Caco-2 (cell line): ENCODE measurements around the gene PCBP1. TPM values are rescaled to one million over a fixed set of nuclear protein-coding genes. Genes with fewer than 3 reads are reported as not detected.

ENCODE experiments used
- BruUV-seq: library from RNA; stranded (reverse); fragments of 400-500 nt; replicated peaks from 2 replicates; lab custom pipeline; 2021; lab: Mats Ljungman, UMichigan
- CTCF ChIA-PET: fragments of 300-600 bp; sonication (Branson Sonifier 250); formaldehyde crosslinking; loops from one replicate; lab custom pipeline; 2022; ENCODE audit warnings: antibody characterized with exemption; lab: Charles Lee
- POLR2A ChIA-PET: fragments of 300-600 bp; sonication (Branson Sonifier 250); formaldehyde crosslinking; loops from one replicate; lab custom pipeline; 2022; ENCODE audit warnings: antibody characterized with exemption; lab: Charles Lee
- DNase-seq, 2 experiments: peaks; one replicate each; pipeline versions ENCODE4 v3.0.0 to v3.0.0-alpha.2; 2020 to 2022
- H3K27me3 ChIP-seq: replicated peaks from 2 replicates; pipeline ENCODE4 v1.6.0; 2011; ENCODE audit warnings: low read length; ENCODE audit not compliant: control insufficient read depth, insufficient read depth
- H3K36me3 ChIP-seq: 2 replicates; pipeline ENCODE4 v1.5.1; 2011; ENCODE audit warnings: low read length; ENCODE audit not compliant: control insufficient read depth, insufficient read depth
- H3K4me1 ChIP-seq: fragments of 250-450 bp; sonication (Bioruptor Pico); 2 replicates; pipeline ENCODE4 v1.5.1; 2020; ENCODE audit warnings: mild to moderate bottlenecking
- H3K4me3 ChIP-seq: 2 replicates; pipeline ENCODE4 v1.5.1; 2011; ENCODE audit warnings: low read depth, mild to moderate bottlenecking, control low read depth, low read length
- H3K9me3 ChIP-seq: fragments of 250-450 bp; sonication (Bioruptor Pico); 2 replicates; pipeline ENCODE4 v1.5.1; 2020; ENCODE audit warnings: mild to moderate bottlenecking, moderate library complexity
- H3K27ac Mint-ChIP-seq: one replicate; pipeline ENCODE4 v1.8.0; 2022; ENCODE audit warnings: mixed read lengths; ENCODE audit not compliant: unreplicated experiment
- H3K27me3 Mint-ChIP-seq: one replicate; pipeline ENCODE4 v1.8.0; 2022; ENCODE audit warnings: mixed read lengths; ENCODE audit not compliant: insufficient read depth, unreplicated experiment
- H3K36me3 Mint-ChIP-seq: one replicate; pipeline ENCODE4 v1.8.0; 2022; ENCODE audit warnings: mild to moderate bottlenecking, mixed read lengths; ENCODE audit not compliant: insufficient read depth, unreplicated experiment
- H3K4me1 Mint-ChIP-seq: one replicate; pipeline ENCODE4 v1.8.0; 2022; ENCODE audit warnings: low read depth, mixed read lengths; ENCODE audit not compliant: unreplicated experiment
- H3K4me3 Mint-ChIP-seq: one replicate; pipeline ENCODE4 v1.8.0; 2022; ENCODE audit warnings: mild to moderate bottlenecking, moderate library complexity, mixed read lengths; ENCODE audit not compliant: unreplicated experiment
- H3K9me3 Mint-ChIP-seq: one replicate; pipeline ENCODE4 v1.8.0; 2022; ENCODE audit warnings: mixed read lengths; ENCODE audit not compliant: unreplicated experiment
- CTCF ChIP-seq, 2 experiments: fragments of 200-600 bp in 1 of 2; IDR thresholded peaks; 1 replicate in 1 of 2; 2 replicates in 1 of 2; pipeline versions ENCODE4 v1.5.1 to v1.8.0; 2011 to 2022; ENCODE audit warnings: antibody characterized with exemption in 1 of 2, control low read depth in 1 of 2, inconsistent platforms in 1 of 2, low read depth in 1 of 2, low read length in 1 of 2, mild to moderate bottlenecking in 1 of 2, moderate library complexity in 1 of 2; ENCODE audit not compliant: insufficient read depth in 1 of 2, severe bottlenecking in 1 of 2, unreplicated experiment in 1 of 2
- intact Hi-C: fragments of 100-400 bp; cut with micrococcal nuclease; formaldehyde crosslinking; loops from one replicate; pipeline ENCODE4 v1.10.0; 2022; ENCODE audit not compliant: unreplicated experiment
- total RNA-seq: library from RNA; stranded (reverse); gene quantifications from 2 replicates; pipeline ENCODE4 v1.2.3, GENCODE V29; 2022

The PCBP1 gene
- total RNA-seq, 1 experiment from 2014 or later = 319 TPM

- ChIA-PET CTCF (no interaction called here), POLR2A (no interaction called here)
- Histone ChIP-seq H3K36me3 (peaks cover 10% of the 10 kb centered on the region), H3K27me3 (no peaks in the 10 kb centered on the region), H3K4me3 (no peak overlapping the region), H3K9me3 (no peaks in the 10 kb centered on the region), H3K4me1 (no peaks in the 10 kb centered on the region)
- BruUV-seq = no TSS peak
- Mint-ChIP-seq H3K9me3 (no peaks in the 10 kb centered on the region), H3K4me3 (no peak overlapping the region), H3K4me1 (no peaks in the 10 kb centered on the region), H3K27ac (no peak overlapping the region), H3K27me3 (no peaks in the 10 kb centered on the region), H3K36me3 (peaks cover 79% of the 10 kb centered on the region)
- DNase-seq = no peak
- intact Hi-C loops = no loop called here
- no peak for TF ChIP-seq CTCF (IDR thresholded peaks at IDR 0.05; ENCODE audit: insufficient read depth in 1 of 2, low read depth in 1 of 2, low read length in 1 of 2, severe bottlenecking in 1 of 2, unreplicated experiment in 1 of 2)
These were observed 26.0 kb upstream of the PCBP1 start for GRCh38 chr2:70061317-70061716.

GRCh38 chr2:70062270-70062669 lies 25.0 kb upstream of the PCBP1 start:
- CTCF ChIA-PET = interaction anchor here (1.6 kb wide), 1 partner anchor 148 kb away, joined by 7 read pairs; no protein-coding TSS in a partner anchor
- Mint-ChIP-seq H3K4me1 (no peaks in the 10 kb centered on the region), H3K27ac (no peak overlapping the region), H3K36me3 (peaks cover 80% of the 10 kb centered on the region), H3K9me3 (no peaks in the 10 kb centered on the region), H3K4me3 (no peak overlapping the region), H3K27me3 (no peaks in the 10 kb centered on the region)
- POLR2A ChIA-PET = interaction anchor here (1.0 kb wide), 1 partner anchor 148 kb away, joined by 4 read pairs; the partner anchor contains the start of gene MXD1
- intact Hi-C loops = no loop called here
- BruUV-seq = no TSS peak
- DNase-seq = no peak
- Histone ChIP-seq H3K9me3 (no peaks in the 10 kb centered on the region), H3K4me3 (no peak overlapping the region), H3K4me1 (no peaks in the 10 kb centered on the region), H3K36me3 (peaks cover 10% of the 10 kb centered on the region), H3K27me3 (no peaks in the 10 kb centered on the region)
- no peak for TF ChIP-seq CTCF (IDR thresholded peaks at IDR 0.05; ENCODE audit: insufficient read depth in 1 of 2, low read depth in 1 of 2, low read length in 1 of 2, severe bottlenecking in 1 of 2, unreplicated experiment in 1 of 2)

GRCh38 chr2:70068119-70068518 lies 19.2 kb upstream of the PCBP1 start:
- Mint-ChIP-seq H3K27ac (peak overlapping the region; percentile 61), H3K4me3 (no peak overlapping the region), H3K9me3 (no peaks in the 10 kb centered on the region), H3K36me3 (peaks cover 66% of the 10 kb centered on the region), H3K4me1 (peaks cover 13% of the 10 kb centered on the region), H3K27me3 (no peaks in the 10 kb centered on the region)
- Histone ChIP-seq H3K27me3 (no peaks in the 10 kb centered on the region), H3K4me1 (peaks cover 14% of the 10 kb centered on the region), H3K36me3 (peaks cover 3% of the 10 kb centered on the region; the same call in 1 of the 2 replicates), H3K4me3 (no peak overlapping the region), H3K9me3 (no peaks in the 10 kb centered on the region)
- no peak for DNase-seq
- intact Hi-C loops = no loop called here
- no TSS peak for BruUV-seq
- CTCF ChIA-PET = interaction anchor here (0.7 to 2.0 kb wide), 2 partner anchors 15 to 17 kb away, joined by 11 read pairs; no protein-coding TSS in a partner anchor
- TF ChIP-seq CTCF (IDR thresholded peaks at IDR 0.05; ENCODE audit: insufficient read depth in 1 of 2, low read depth in 1 of 2, low read length in 1 of 2, severe bottlenecking in 1 of 2, unreplicated experiment in 1 of 2) = no peak
- POLR2A ChIA-PET = interaction anchor here (0.8 kb wide), 1 partner anchor 17 kb away, joined by 3 read pairs; no protein-coding TSS in a partner anchor
